ENCODE data around the gene MAPK6.

DNA sequence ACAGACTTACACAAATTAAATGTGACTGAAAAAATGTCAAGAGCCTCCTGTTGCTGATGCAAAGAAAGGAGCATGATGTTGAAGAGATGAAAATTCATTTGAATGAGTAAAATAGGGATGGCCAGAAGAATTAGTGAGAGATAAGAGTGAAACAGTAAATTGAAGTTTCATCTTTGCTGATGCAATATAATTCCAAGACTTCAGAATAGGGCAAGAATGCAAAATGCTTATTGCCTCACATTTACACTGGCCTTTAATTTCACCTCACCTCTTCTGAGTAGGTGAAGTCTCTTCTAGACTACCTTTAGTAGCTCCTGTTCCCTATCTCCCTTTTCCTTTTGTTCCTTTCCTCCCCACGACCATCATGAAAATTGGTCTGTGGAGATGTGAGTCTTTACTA, 15.3 kb upstream of the MAPK6 start:
- TF ChIP-seq FOS (IDR thresholded peaks at IDR 0.05; ENCODE audit: borderline replicate concordance, extremely low read depth, insufficient read length) (no peak), SIN3A (IDR thresholded peaks at IDR 0.05; ENCODE audit: low read depth, low read length) (no peak), SP1 (IDR thresholded peaks at IDR 0.05; ENCODE audit: low read depth, low read length) (no peak), SREBF2 (IDR thresholded peaks at IDR 0.05; ENCODE audit: low read length) (no peak), JUND (IDR thresholded peaks at IDR 0.05; ENCODE audit: low read depth, low read length) (no peak), POLR2A (IDR thresholded peaks at IDR 0.05; ENCODE audit: low read depth, low read length) (no peak), CHD2 (IDR thresholded peaks at IDR 0.05; ENCODE audit: borderline replicate concordance, low read depth, low read length) (no peak), CBX3 (IDR thresholded peaks at IDR 0.05; ENCODE audit: borderline replicate concordance, low read depth) (no peak)
- TF ChIP-seq, protein P1, sequence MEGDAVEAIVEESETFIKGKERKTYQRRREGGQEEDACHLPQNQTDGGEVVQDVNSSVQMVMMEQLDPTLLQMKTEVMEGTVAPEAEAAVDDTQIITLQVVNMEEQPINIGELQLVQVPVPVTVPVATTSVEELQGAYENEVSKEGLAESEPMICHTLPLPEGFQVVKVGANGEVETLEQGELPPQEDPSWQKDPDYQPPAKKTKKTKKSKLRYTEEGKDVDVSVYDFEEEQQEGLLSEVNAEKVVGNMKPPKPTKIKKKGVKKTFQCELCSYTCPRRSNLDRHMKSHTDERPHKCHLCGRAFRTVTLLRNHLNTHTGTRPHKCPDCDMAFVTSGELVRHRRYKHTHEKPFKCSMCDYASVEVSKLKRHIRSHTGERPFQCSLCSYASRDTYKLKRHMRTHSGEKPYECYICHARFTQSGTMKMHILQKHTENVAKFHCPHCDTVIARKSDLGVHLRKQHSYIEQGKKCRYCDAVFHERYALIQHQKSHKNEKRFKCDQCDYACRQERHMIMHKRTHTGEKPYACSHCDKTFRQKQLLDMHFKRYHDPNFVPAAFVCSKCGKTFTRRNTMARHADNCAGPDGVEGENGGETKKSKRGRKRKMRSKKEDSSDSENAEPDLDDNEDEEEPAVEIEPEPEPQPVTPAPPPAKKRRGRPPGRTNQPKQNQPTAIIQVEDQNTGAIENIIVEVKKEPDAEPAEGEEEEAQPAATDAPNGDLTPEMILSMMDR (IDR thresholded peaks at IDR 0.05 in 2 of 3, conservative IDR thresholded peaks at IDR 0.05 in 1 of 3; ENCODE audit: control insufficient read depth in 2 of 3, extremely low read depth in 1 of 3, insufficient read depth in 1 of 3, low read depth in 3 of 3, low read length in 3 of 3): no peak

Data from GM12878 (cell line).